GM12873 (cell line): ENCODE results near the gene TK2.

Source experiments
- CTCF ChIP-seq: IDR thresholded peaks from 2 replicates; pipeline ENCODE4 v1.5.1; 2012; ENCODE audit warnings: low read depth, mild to moderate bottlenecking, moderate library complexity, low read length, control low read depth; ENCODE audit not compliant: insufficient read depth; ENCODE audit errors: missing control alignments

Gene TK2

DNA sequence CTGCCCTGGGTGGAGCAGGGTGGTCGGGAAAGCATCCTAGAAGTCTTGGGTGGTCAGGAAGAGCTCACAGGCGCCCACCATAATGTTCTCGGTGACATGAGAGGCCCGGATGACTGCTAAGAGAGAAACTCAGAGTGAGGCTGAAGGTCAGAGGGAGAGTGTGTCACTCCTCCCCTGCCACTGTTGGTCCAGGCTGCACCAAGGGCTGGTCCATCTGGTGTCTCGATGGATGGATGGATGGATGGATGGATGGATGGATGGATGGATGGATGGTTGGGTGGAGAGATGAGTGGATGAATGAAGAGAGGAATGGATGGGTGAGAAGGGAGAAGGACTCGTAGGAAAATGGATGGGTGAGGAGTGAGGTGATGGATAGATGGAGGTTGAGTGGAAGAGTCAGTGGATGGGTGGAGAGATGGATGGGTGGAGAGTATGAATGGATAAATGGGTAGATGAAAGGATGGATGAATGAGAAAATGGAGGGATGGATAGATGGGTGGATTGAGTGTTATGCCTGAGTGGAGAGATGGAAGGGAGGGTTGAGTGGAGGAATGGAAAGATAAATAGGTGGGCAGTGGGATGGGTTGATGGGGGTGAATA, 79.9 kb downstream of the TK2 start:
- TF ChIP-seq CTCF, result no peak

DNA sequence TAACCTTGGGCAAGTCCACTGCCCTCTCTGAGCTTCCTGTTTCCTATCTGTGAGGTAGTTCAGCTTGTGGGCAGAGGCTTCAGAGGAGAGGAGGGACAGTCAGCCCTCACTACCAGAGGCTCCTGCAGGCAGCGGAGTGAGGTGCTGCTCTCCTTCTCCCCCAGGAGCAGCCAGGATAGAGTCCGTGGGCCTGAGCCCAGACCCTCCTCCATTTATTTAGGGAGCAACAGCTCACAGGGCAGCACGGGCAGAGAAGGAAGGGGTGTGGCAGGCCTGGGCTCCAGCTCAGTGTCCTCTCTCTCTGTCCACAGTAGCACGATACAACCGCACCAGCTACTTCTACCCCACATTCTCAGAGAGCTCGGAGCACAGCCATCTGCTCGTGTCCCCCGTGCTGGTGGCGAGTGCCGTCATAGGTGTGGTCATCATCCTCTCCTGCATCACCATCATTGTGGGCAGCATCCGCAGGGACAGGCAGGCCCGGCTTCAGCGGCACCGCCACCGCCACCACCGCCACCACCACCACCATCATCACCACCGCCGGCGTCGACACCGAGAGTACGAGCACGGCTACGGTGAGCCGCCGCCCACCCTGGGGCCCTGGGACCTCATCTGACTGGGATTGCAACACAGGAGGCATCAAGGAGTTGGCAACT, 80.5 kb downstream of the TK2 start:
- no peak for TF ChIP-seq CTCF

GRCh38 chr16:66468321-66468965, 81.5 kb downstream of the TK2 start:
- no peak for TF ChIP-seq CTCF

GRCh38 chr16:66467611-66468010, 82.3 kb downstream of the TK2 start:
- TF ChIP-seq CTCF, result no peak

DNA sequence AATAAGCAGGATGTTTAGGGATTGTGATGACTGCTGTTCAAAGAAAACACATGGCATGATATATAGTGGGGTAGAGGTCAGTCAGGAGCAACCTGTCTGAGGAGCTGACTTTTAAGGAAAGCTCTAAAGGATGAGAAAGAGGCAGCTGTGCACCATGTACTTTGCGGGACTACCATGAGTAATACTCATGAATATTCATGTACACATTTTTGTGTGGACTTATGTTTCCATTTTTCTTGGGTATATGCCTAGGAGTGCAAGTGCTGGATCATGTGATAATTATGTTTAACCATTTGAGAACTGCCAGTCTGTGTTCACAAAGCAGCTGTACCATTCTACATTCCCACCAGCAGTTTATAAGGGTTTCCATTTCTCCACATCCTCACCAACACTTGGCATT, 87.0 kb downstream of the TK2 start:
- no peak for TF ChIP-seq CTCF

DNA sequence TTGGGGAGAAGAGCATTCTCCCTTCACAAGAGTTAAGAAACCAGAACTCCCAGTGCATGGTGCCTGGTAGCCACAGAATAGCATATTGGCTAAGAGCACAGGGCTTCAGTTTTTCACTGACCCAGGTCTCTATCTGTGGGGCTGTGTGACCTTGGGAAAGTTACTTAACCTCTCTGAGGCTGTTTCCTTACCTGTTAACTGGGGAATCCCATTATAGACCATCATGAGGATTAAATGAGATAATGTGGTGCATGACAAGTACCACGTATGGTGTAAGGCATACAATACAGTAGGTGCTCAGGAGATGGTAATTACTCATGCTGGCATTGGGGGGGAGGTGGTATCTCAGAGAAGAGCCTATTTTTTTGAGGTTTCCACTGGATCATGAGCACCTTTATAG, 89.2 kb downstream of the TK2 start:
- no peak for TF ChIP-seq CTCF

- no peak for TF ChIP-seq CTCF
Measured at GRCh38 chr16:66459878-66460277, 90.0 kb downstream of the TK2 start.
